GM12891 (cell line): ENCODE results near the gene CHST8.

ENCODE experiments used
- POLR2AphosphoS5 ChIP-seq: IDR thresholded peaks from 2 replicates; pipeline ENCODE4 v1.6.1; 2011; ENCODE audit warnings: low read depth, low read length, control low read depth
- POU2F2 ChIP-seq: IDR thresholded peaks from 2 replicates; pipeline ENCODE4 v1.6.1; 2011; ENCODE audit warnings: low read depth, mild to moderate bottlenecking, control low read depth, low read length, moderate library complexity
- TAF1 ChIP-seq: IDR thresholded peaks from 2 replicates; pipeline ENCODE4 v1.6.1; 2011; ENCODE audit warnings: low read depth, low read length, control low read depth

- TF ChIP-seq POLR2AphosphoS5 (no peak), POU2F2 (no peak), TAF1 (no peak)
Measured at GRCh38 chr19:33572929-33573328, 48.8 kb upstream of the CHST8 start.
